GM12878 (cell line): ENCODE results near the gene GPR148. TPM values are rescaled to one million over a fixed set of nuclear protein-coding genes. Genes with fewer than 3 reads are reported as not detected.

Experiments used
- ATAC-seq: fragments of 200-7000 bp; cut with Tn5 transposase; 3 replicates; pipeline ENCODE4 v1.9.1; 2020; ENCODE audit warnings: mild to moderate bottlenecking, moderate library complexity
- BruUV-seq: library from RNA; stranded (reverse); fragments of 400-500 nt; replicated peaks from 2 replicates; lab custom pipeline; 2021; lab: Mats Ljungman, UMichigan
- CTCF ChIA-PET: fragments of 300-600 bp; sonication (Branson Sonifier 250); formaldehyde crosslinking; extraction: SDS; loops from one replicate; lab custom pipeline; 2021; ENCODE audit warnings: inconsistent platforms; lab: Yijun Ruan, JAX
- POLR2A ChIA-PET: fragments of 350-600 bp; formaldehyde crosslinking; extraction: SDS; loops from one replicate; lab custom pipeline; 2021; ENCODE audit warnings: inconsistent platforms; lab: Charles Lee
- RAD21 ChIA-PET: fragments of 300-600 bp; sonication (Branson Sonifier 250); formaldehyde crosslinking; loops from one replicate; lab custom pipeline; 2023; ENCODE audit warnings: antibody characterized with exemption; ENCODE audit not compliant: unreplicated experiment; lab: Charles Lee
- SMC1A ChIA-PET: fragments of 300-600 bp; sonication (Branson Sonifier 250); formaldehyde crosslinking; loops from one replicate; lab custom pipeline; 2023; ENCODE audit not compliant: unreplicated experiment, uncharacterized antibody; lab: Charles Lee
- DNase-seq: peaks from one replicate; pipeline ENCODE4 v3.0.0-alpha.2; 2011; ENCODE audit warnings: low read depth, low spot score
- FAIRE-seq: peaks from 3 replicates; lab custom pipeline; 2011; peaks lifted over from hg19 to GRCh38; lab: Jason Lieb, UNC
- H2AFZ ChIP-seq: 2 replicates; pipeline ENCODE4 v1.6.0; 2011; ENCODE audit warnings: low read depth, low read length, control low read depth; ENCODE audit not compliant: control insufficient read depth
- H3K27ac ChIP-seq: 2 replicates; pipeline ENCODE4 v1.5.1; 2011; ENCODE audit warnings: control low read depth; ENCODE audit not compliant: control insufficient read depth, insufficient read depth
- H3K27me3 ChIP-seq, 2 experiments: replicated peaks in 1 of 2; 2 replicates each; pipeline versions ENCODE4 v1.6.0 to v1.6.1; 2011; ENCODE audit warnings: low read length in 1 of 2; ENCODE audit not compliant: control insufficient read depth in 2 of 2, insufficient read depth in 2 of 2
- H3K36me3 ChIP-seq, 2 experiments: 2 replicates each; pipeline ENCODE4 v1.5.1; 2011; ENCODE audit warnings: low read length in 1 of 2; ENCODE audit not compliant: control insufficient read depth in 2 of 2, insufficient read depth in 2 of 2
- H3K4me1 ChIP-seq: 2 replicates; pipeline ENCODE4 v1.6.1; 2011; ENCODE audit warnings: mild to moderate bottlenecking, low read length, moderate library complexity, mixed read lengths; ENCODE audit not compliant: control insufficient read depth, insufficient read depth
- H3K4me2 ChIP-seq: 2 replicates; pipeline ENCODE4 v1.6.0; 2011; ENCODE audit warnings: control low read depth; ENCODE audit not compliant: control insufficient read depth, insufficient read depth
- H3K4me3 ChIP-seq: fragments of 200-600 bp; sonication (generic); 2 replicates; pipeline ENCODE4 v1.5.1; 2016
- H3K79me2 ChIP-seq: 2 replicates; pipeline ENCODE4 v1.6.0; 2011; ENCODE audit warnings: low read length; ENCODE audit not compliant: control insufficient read depth, insufficient read depth
- H3K9ac ChIP-seq: 2 replicates; pipeline ENCODE4 v1.8.0; 2011; ENCODE audit warnings: low read length, control low read depth, mixed read lengths; ENCODE audit not compliant: control insufficient read depth, insufficient read depth
- H3K9me3 ChIP-seq: replicated peaks from 3 replicates; pipeline ENCODE4 v1.5.1; 2011; ENCODE audit warnings: mild to moderate bottlenecking, low read length; ENCODE audit not compliant: control insufficient read depth, insufficient read depth
- H4K20me1 ChIP-seq: 2 replicates; pipeline ENCODE4 v1.6.0; 2011; ENCODE audit not compliant: control insufficient read depth, insufficient read depth
- CBX3 ChIP-seq: fragments of 200-600 bp; sonication (generic); IDR thresholded peaks from 2 replicates; pipeline ENCODE4 v1.6.1; 2016; ENCODE audit warnings: low read depth, borderline replicate concordance
- CHD2 ChIP-seq: IDR thresholded peaks from 2 replicates; pipeline ENCODE4 v1.6.1; 2011; ENCODE audit warnings: low read depth, low read length, improper control_type of control experiment, borderline replicate concordance
- CREM ChIP-seq: IDR thresholded peaks from 2 replicates; pipeline ENCODE4 v1.6.1; 2014; ENCODE audit warnings: antibody characterized with exemption, low read depth
- EED ChIP-seq: sonication (generic); IDR thresholded peaks from 2 replicates; pipeline ENCODE4 v1.6.1; 2016; ENCODE audit warnings: antibody characterized with exemption, low read depth
- ESRRA ChIP-seq: IDR thresholded peaks from 2 replicates; pipeline ENCODE4 v1.6.1; 2012; ENCODE audit warnings: mild to moderate bottlenecking, low read length, improper control_type of control experiment
- HDAC2 ChIP-seq: fragments of 200-600 bp; sonication (generic); IDR thresholded peaks from 2 replicates; pipeline ENCODE4 v1.6.1; 2017
- HDGF ChIP-seq: fragments of 450-650 bp; IDR thresholded peaks from 2 replicates; pipeline ENCODE4 v1.6.1; 2016; ENCODE audit warnings: antibody characterized with exemption
- HSF1 ChIP-seq: fragments of 150-350 bp; IDR thresholded peaks from 2 replicates; pipeline ENCODE4 v1.6.1; 2014; ENCODE audit warnings: mild to moderate bottlenecking, low read depth, low read length
- IKZF2 ChIP-seq, 2 experiments: fragments of 450-650 bp; IDR thresholded peaks; 2 replicates each; pipeline ENCODE4 v1.6.1; 2017; ENCODE audit warnings: mild to moderate bottlenecking in 2 of 2, moderate library complexity in 2 of 2
- IRF4 ChIP-seq: IDR thresholded peaks from 2 replicates; pipeline ENCODE4 v1.6.1; 2011; ENCODE audit warnings: low read depth, low read length
- NFIC ChIP-seq: IDR thresholded peaks from 2 replicates; pipeline ENCODE4 v1.6.1; 2012; ENCODE audit warnings: low read depth, mild to moderate bottlenecking, inconsistent platforms, low read length, moderate library complexity
- PAX5 ChIP-seq: IDR thresholded peaks from 2 replicates; pipeline ENCODE4 v1.6.1; 2011; ENCODE audit warnings: low read depth, low read length, borderline replicate concordance
- RBBP5 ChIP-seq: fragments of 200-600 bp; sonication (generic); conservative IDR thresholded peaks from 2 replicates; pipeline ENCODE4 v1.6.1; 2016
- RELA ChIP-seq: fragments of 450-650 bp; IDR thresholded peaks from 2 replicates; pipeline ENCODE4 v1.8.0; 2014; ENCODE audit warnings: borderline replicate concordance; ENCODE audit not compliant: partially characterized antibody
- SREBF2 ChIP-seq: IDR thresholded peaks from 2 replicates; pipeline ENCODE4 v1.6.1; 2012; ENCODE audit warnings: mild to moderate bottlenecking, low read length
- TAF1 ChIP-seq: IDR thresholded peaks from 2 replicates; pipeline ENCODE4 v1.6.1; 2011; ENCODE audit warnings: mild to moderate bottlenecking, low read depth, low read length, borderline replicate concordance
- TCF3 ChIP-seq: IDR thresholded peaks from 2 replicates; pipeline ENCODE4 v1.6.1; 2012; ENCODE audit warnings: low read depth, mild to moderate bottlenecking, low read length, borderline replicate concordance; ENCODE audit not compliant: insufficient read depth
- YBX1 ChIP-seq: fragments of 450-650 bp; IDR thresholded peaks from 2 replicates; pipeline ENCODE4 v1.6.1; 2016; ENCODE audit warnings: antibody characterized with exemption
- ZBED1 ChIP-seq: IDR thresholded peaks from 2 replicates; pipeline ENCODE4 v1.6.1; 2016; ENCODE audit warnings: borderline replicate concordance
- ZNF274 ChIP-seq: IDR thresholded peaks from one replicate; pipeline ENCODE4 v1.8.0; 2011; ENCODE audit not compliant: insufficient read length, insufficient read depth
- WGBS: methylation state at CpG from one replicate; pipeline ENCODE4 v1.1.6; 2016; ENCODE audit warnings: low lambda C conversion rate; ENCODE audit not compliant: insufficient replicate concordance, insufficient coverage; ENCODE audit errors: missing lambda C conversion rate; 5-methylcytosine and 5-hydroxymethylcytosine counted together
- in situ Hi-C: fragments of 300-500 bp; cut with MboI; formaldehyde crosslinking; loops from 9 replicates; pipeline ENCODE4 v1.14.3; 2018; ENCODE audit warnings: mixed read lengths
- intact Hi-C: fragments of 100-400 bp; cut with micrococcal nuclease; formaldehyde crosslinking; loops from one replicate; pipeline ENCODE4 v1.14.2; 2022; ENCODE audit not compliant: unreplicated experiment
- polyA plus RNA-seq, 11 experiments: library from polyadenylated mRNA; depleted of rRNA in 4 of 11; unstranded in 6 of 11; stranded (reverse) in 5 of 11; fragments of >200 nt; fragmentation: Nextera tagmentation in 4 of 11; fragmentation: Illumina TruSeq in 1 of 11; extraction: Ambion mirVana in 4 of 11; extraction: Trizol in 1 of 11; gene quantifications; 1 replicate in 1 of 11; 2 replicates in 10 of 11; pipeline versions ENCODE4 v1.2.1 to v1.2.3, GENCODE V29; 2011 to 2016; ENCODE audit warnings: inconsistent platforms in 2 of 11, missing spikeins in 2 of 11, low read depth in 1 of 11
- total RNA-seq, 4 experiments: library from RNA; depleted of rRNA in 3 of 4; stranded (reverse); fragments of >200 nt in 3 of 4; fragmentation: Illumina TruSeq in 1 of 4; extraction: Trizol in 1 of 4; gene quantifications; 2 replicates each; pipeline versions ENCODE4 v1.2.1 to v1.2.3, GENCODE V29; 2013 to 2021
- TF ChIP-seq, protein P1 (sequence below): IDR thresholded peaks from 2 replicates; pipeline ENCODE4 v1.6.1; 2011; ENCODE audit warnings: low read depth, mild to moderate bottlenecking, low read length, moderate library complexity, borderline replicate concordance; ENCODE audit errors: extremely low read depth

The GPR148 gene
- total and polyA plus RNA-seq, 10 of the 15 experiments (the other 5 are each of a cell fraction or from before 2014, with no cell fraction given), result not detected

DNA sequence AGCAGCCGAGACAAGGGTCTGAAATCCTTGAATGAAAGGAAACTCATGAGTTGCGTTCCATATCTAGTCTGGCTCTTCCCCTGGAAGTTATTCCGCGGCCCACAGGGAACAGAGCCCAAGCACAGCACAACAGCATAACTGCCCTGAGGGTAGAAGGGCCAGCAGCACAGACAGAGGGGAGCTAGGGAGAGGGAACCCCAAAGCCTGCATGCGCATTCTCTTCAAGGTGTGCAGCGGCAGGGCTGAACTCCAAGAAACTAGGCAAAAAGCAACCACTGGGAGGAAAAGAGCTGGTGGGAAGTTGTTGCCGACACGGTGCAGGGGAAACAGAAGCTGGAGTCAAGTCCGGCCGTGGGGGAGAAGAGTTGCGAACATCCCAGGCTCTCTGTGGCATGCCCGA, 11.8 kb downstream of the GPR148 start:
- Histone ChIP-seq H3K27me3 (peaks cover 0 to 3% of the 10 kb centered on the region in 2 experiments; a peak in 2 of 4 replicates), H3K9ac (no peak overlapping the region), H3K4me3 (no peak overlapping the region), H3K27ac (no peak overlapping the region), H3K79me2 (no peaks in the 10 kb centered on the region), H4K20me1 (no peaks in the 10 kb centered on the region), H2AFZ (no peak overlapping the region), H3K4me2 (no peak overlapping the region), H3K9me3 (no peaks in the 10 kb centered on the region), H3K4me1 (no peaks in the 10 kb centered on the region), H3K36me3 (no peaks in the 10 kb centered on the region)
- FAIRE-seq (no peak), DNase-seq (no peak), ATAC-seq (no peak)
- intact Hi-C loops (no loop called here), in situ Hi-C loops (no loop called here)
- TF ChIP-seq ZBED1, result no peak
- no peak for TF ChIP-seq HDAC2
- TF ChIP-seq ESRRA, result no peak
- TF ChIP-seq PAX5, result no peak
- TF ChIP-seq EED, result no peak
- no peak for TF ChIP-seq CBX3
- no TSS peak for BruUV-seq
- ChIA-PET POLR2A (no interaction called here), CTCF (no interaction called here), RAD21 (no interaction called here), SMC1A (no interaction called here)
- 67% methylated on average over 12 of the region's 12 CpGs for WGBS

- TF ChIP-seq CREM (no peak), NFIC (no peak), CHD2 (no peak), HSF1 (no peak), IKZF2 (IDR thresholded peaks at IDR 0.05) (no peak), YBX1 (no peak), TAF1 (no peak), SREBF2 (no peak), RBBP5 (no peak), ZNF274 (no peak), IRF4 (no peak), RELA (no peak), HDGF (no peak), ZBED1 (no peak), TCF3 (no peak)
- TF ChIP-seq, protein P1, sequence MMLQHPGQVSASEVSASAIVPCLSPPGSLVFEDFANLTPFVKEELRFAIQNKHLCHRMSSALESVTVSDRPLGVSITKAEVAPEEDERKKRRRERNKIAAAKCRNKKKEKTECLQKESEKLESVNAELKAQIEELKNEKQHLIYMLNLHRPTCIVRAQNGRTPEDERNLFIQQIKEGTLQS, result no peak
- in situ Hi-C loops, result no loop called here
- POLR2A ChIA-PET, result no interaction called here
Measured at GRCh38 chr2:130743278-130743677, 14.4 kb downstream of the GPR148 start.

More at GRCh38 chr2:130743278-130743677, 14.4 kb downstream of the GPR148 start:
- H3K4me3 ChIP-seq, result no peak overlapping the region
- DNase-seq (no peak), ATAC-seq (no peak), FAIRE-seq (no peak)
- H3K27me3 ChIP-seq, result peaks cover 0 to 3% of the 10 kb centered on the region in 2 experiments; a peak in 2 of 4 replicates
- H3K4me2 ChIP-seq, result no peak overlapping the region
- H3K9me3 ChIP-seq, result no peaks in the 10 kb centered on the region
- CTCF ChIA-PET, result no interaction called here
- no peak overlapping the region for H2AFZ ChIP-seq
- H4K20me1 ChIP-seq, result no peaks in the 10 kb centered on the region
- BruUV-seq, result no TSS peak
- no peaks in the 10 kb centered on the region for H3K36me3 ChIP-seq
- no peaks in the 10 kb centered on the region for H3K79me2 ChIP-seq
- no peaks in the 10 kb centered on the region for H3K4me1 ChIP-seq
- no peak overlapping the region for H3K9ac ChIP-seq
- SMC1A ChIA-PET, result no interaction called here
- intact Hi-C loops, result no loop called here
- RAD21 ChIA-PET, result no interaction called here
- 25% methylated on average over 8 of the region's 8 CpGs for WGBS
- H3K27ac ChIP-seq, result no peak overlapping the region
